Uterus (tissue), 4 donors: ENCODE data around the gene MAML2. TPM values are rescaled to one million over a fixed set of nuclear protein-coding genes. Genes with fewer than 3 reads are reported as not detected.

Experiments used
- DNase-seq, 2 donors: peaks; one replicate each; pipeline ENCODE4 v3.0.0-alpha.2; 2019 to 2020
- H3K27ac ChIP-seq, 2 donors: fragments of 200-600 bp; sonication (generic); 1 replicate in 1 of 2; 2 replicates in 1 of 2; pipeline ENCODE4 v1.5.1; 2016 to 2018
- H3K27me3 ChIP-seq, 2 donors: fragments of 200-600 bp; sonication (generic); one replicate each; pipeline ENCODE4 v1.5.1; 2018 to 2019; ENCODE audit warnings: control low read depth in 1 of 2
- H3K36me3 ChIP-seq, 2 donors: fragments of 200-600 bp; sonication (generic); one replicate each; pipeline ENCODE4 v1.5.1; 2019; ENCODE audit warnings: control low read depth in 1 of 2
- H3K4me1 ChIP-seq, 2 donors: fragments of 200-600 bp; sonication (generic); one replicate each; pipeline ENCODE4 v1.5.1; 2018 to 2019; ENCODE audit warnings: control low read depth in 1 of 2
- H3K4me3 ChIP-seq, 2 donors: fragments of 200-600 bp; sonication (generic); 1 replicate in 1 of 2; 2 replicates in 1 of 2; pipeline ENCODE4 v1.5.1; 2018 to 2019; ENCODE audit warnings: mild to moderate bottlenecking in 1 of 2
- H3K9me3 ChIP-seq, 2 donors: fragments of 200-600 bp; sonication (generic); one replicate each; pipeline ENCODE4 v1.5.1; 2019; ENCODE audit warnings: control low read depth in 1 of 2
- POLR2A ChIP-seq, 2 donors: fragments of 450-650 bp; IDR thresholded peaks; one replicate each; pipeline ENCODE4 v1.6.1; 2016; ENCODE audit warnings: antibody characterized with exemption in 2 of 2, mild to moderate bottlenecking in 1 of 2, moderate library complexity in 1 of 2
- intact Hi-C: fragments of 100-400 bp; cut with DNase I; formaldehyde crosslinking; loops from one replicate; pipeline ENCODE4 v1.15.1; 2023; ENCODE audit warnings: low total_unique reads
- total RNA-seq, 4 donors: library from RNA; depleted of rRNA in 3 of 4; stranded (reverse); fragments of >200 nt in 3 of 4; gene quantifications; one replicate each; pipeline versions ENCODE4 v1.1.0 to v1.2.4, GENCODE V29; 2014 to 2023
- TF ChIP-seq, protein P1 (sequence below), 4 experiments: fragments of 200-600 bp in 2 of 4; fragments of 450-650 bp in 2 of 4; sonication (generic) in 2 of 4; IDR thresholded peaks; one replicate each; pipeline ENCODE4 v1.5.1; 2016 to 2019; ENCODE audit warnings: antibody characterized with exemption in 4 of 4, mild to moderate bottlenecking in 2 of 4, moderate library complexity in 1 of 4
- donor health status: DM: yes; HTN: yes; CAD: no.

The MAML2 gene
- total RNA-seq, 4 donors from 2014 or later: 8.2 to 35.9 (median 19.8) TPM

DNA sequence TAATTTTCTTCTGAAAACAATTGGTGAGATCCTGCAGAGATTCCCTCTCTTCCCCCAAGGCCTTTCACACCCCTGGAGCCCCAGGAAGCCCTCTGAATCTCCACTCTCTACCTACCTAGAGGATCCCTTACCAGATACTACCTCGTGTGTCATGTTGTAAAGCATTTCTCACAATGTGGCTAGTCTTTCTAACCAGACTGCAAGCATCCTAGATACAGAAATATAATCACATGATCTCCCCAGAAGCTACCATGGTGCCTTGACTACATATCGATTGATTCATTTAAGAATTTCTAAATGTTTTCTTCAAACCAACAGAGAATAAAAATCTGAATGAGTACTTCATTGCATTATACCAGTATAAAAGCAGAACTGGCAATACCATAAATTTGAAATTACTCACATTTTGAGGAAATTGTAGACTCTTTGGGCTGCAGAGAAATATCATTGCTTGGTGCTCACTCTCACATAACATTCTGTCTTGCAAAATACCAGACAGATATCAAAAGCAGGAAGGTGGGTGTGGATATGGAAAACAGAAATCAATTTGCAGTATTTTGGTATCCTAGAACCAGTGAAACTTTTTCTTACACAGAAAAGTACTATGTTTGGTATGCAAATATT, 113.5 kb downstream of the MAML2 start:
- Histone ChIP-seq H3K4me3 (no peak overlapping the region), H3K4me1 (peaks cover 0 to 6% of the 10 kb centered on the region in 2 donors), H3K36me3 (no peaks in the 10 kb centered on the region), H3K9me3 (no peaks in the 10 kb centered on the region), H3K27ac (peak overlapping the region; percentile 47 to 73), H3K27me3 (no peaks in the 10 kb centered on the region)
- intact Hi-C loops: no loop called here
- no peak for DNase-seq
- TF ChIP-seq, protein P1, sequence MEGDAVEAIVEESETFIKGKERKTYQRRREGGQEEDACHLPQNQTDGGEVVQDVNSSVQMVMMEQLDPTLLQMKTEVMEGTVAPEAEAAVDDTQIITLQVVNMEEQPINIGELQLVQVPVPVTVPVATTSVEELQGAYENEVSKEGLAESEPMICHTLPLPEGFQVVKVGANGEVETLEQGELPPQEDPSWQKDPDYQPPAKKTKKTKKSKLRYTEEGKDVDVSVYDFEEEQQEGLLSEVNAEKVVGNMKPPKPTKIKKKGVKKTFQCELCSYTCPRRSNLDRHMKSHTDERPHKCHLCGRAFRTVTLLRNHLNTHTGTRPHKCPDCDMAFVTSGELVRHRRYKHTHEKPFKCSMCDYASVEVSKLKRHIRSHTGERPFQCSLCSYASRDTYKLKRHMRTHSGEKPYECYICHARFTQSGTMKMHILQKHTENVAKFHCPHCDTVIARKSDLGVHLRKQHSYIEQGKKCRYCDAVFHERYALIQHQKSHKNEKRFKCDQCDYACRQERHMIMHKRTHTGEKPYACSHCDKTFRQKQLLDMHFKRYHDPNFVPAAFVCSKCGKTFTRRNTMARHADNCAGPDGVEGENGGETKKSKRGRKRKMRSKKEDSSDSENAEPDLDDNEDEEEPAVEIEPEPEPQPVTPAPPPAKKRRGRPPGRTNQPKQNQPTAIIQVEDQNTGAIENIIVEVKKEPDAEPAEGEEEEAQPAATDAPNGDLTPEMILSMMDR (IDR thresholded peaks at IDR 0.05): no peak
- TF ChIP-seq POLR2A (IDR thresholded peaks at IDR 0.05): no peak

DNA sequence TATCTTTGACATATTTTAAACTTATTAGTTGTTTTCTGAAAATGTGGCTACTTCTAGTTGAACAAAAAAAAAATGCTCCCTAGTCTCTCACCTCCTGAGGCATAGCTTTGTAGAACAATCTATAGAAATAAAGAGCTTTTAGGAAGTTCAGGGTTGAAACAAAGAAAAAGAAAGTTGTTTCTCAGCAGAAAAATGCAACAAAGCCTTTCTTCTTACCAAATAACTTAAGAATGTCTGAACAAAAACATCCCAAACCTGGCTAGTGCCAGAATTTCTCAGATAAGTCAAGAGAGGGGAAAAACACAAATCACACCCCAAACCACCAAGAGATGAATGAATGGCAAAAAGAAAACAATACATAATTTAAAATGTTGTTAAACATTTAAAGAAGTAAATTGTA, 114.1 kb downstream of the MAML2 start:
- Histone ChIP-seq H3K4me3 (no peak overlapping the region), H3K27ac (peak overlapping the region; percentile 47 to 73)
- no peak for TF ChIP-seq POLR2A (IDR thresholded peaks at IDR 0.05)
- TF ChIP-seq, protein P1 (IDR thresholded peaks at IDR 0.05): no peak

GRCh38 chr11:96228473-96228891, 114.5 kb downstream of the MAML2 start:
- intact Hi-C loops: no loop called here
- H3K27me3 ChIP-seq: no peaks in the 10 kb centered on the region
- peak overlapping the region; percentile 47 to 73 for H3K27ac ChIP-seq
- peak; percentile 67 to 80 for DNase-seq
- peaks cover 0 to 6% of the 10 kb centered on the region in 2 donors for H3K4me1 ChIP-seq
- H3K4me3 ChIP-seq: no peak overlapping the region
- TF ChIP-seq, protein P1 (IDR thresholded peaks at IDR 0.05): no peak
- TF ChIP-seq POLR2A (IDR thresholded peaks at IDR 0.05): no peak
- H3K9me3 ChIP-seq: no peaks in the 10 kb centered on the region
- no peaks in the 10 kb centered on the region for H3K36me3 ChIP-seq

More for the DNA sequence above, 114.1 kb downstream of the MAML2 start:
- intact Hi-C loops: no loop called here
- no peak for DNase-seq
- peaks cover 0 to 6% of the 10 kb centered on the region in 2 donors for H3K4me1 ChIP-seq
- H3K36me3 ChIP-seq: no peaks in the 10 kb centered on the region
- no peaks in the 10 kb centered on the region for H3K9me3 ChIP-seq
- H3K27me3 ChIP-seq: no peaks in the 10 kb centered on the region

DNA sequence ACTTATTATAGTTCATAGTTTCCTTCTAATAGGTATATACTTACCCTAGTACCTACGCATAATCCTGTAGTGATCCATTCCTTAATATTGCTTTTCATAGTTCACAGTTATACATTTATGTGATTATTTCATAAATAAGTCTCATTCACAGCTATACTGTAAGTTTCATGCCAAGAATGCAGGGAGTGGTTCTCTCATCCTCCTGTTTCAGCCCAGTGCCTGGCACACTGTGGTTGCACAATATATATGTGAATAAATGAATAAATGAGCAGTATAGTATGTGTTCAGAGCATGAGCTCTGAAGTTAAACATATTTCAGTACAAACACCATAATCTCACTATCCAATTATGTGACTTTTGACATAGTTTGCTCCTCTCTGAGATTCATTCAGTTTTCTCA, 115.8 kb downstream of the MAML2 start:
- intact Hi-C loops: no loop called here
- H3K36me3 ChIP-seq: no peaks in the 10 kb centered on the region

GRCh38 chr11:96223083-96223482, 119.9 kb downstream of the MAML2 start:
- no peaks in the 10 kb centered on the region for H3K36me3 ChIP-seq
- H3K9me3 ChIP-seq: no peaks in the 10 kb centered on the region
- no peak overlapping the region for H3K27ac ChIP-seq
- DNase-seq: no peak
- H3K27me3 ChIP-seq: no peaks in the 10 kb centered on the region
- TF ChIP-seq, protein P1 (IDR thresholded peaks at IDR 0.05): no peak
- TF ChIP-seq POLR2A (IDR thresholded peaks at IDR 0.05): no peak
- intact Hi-C loops: no loop called here
- H3K4me1 ChIP-seq: peaks cover 0 to 3% of the 10 kb centered on the region in 2 donors
- H3K4me3 ChIP-seq: no peak overlapping the region

More for the DNA sequence above, 115.8 kb downstream of the MAML2 start:
- H3K27ac ChIP-seq: peak overlapping the region in 1 of 2 donors; percentile 12
- TF ChIP-seq POLR2A (IDR thresholded peaks at IDR 0.05): no peak
- TF ChIP-seq, protein P1 (IDR thresholded peaks at IDR 0.05): no peak
- peaks cover 0 to 6% of the 10 kb centered on the region in 2 donors for H3K4me1 ChIP-seq
- no peak overlapping the region for H3K4me3 ChIP-seq
- DNase-seq: no peak
- no peaks in the 10 kb centered on the region for H3K9me3 ChIP-seq
- no peaks in the 10 kb centered on the region for H3K27me3 ChIP-seq
